CD14-positive monocyte (primary cell): Measurements from ENCODE around the gene COL24A1. TPM values are rescaled to one million over a fixed set of nuclear protein-coding genes. Genes with fewer than 3 reads are reported as not detected.
"Not testable (repeated sequence)": the region's sequence is repeated elsewhere in the genome, so short reads cannot be mapped to it uniquely, and the experiment has no call there.

Experiments
- DNase-seq, 3 donors: peaks; one replicate each; pipeline ENCODE4 v3.0.0-alpha.2; 2011 to 2022
- H2AFZ ChIP-seq: 2 replicates; pipeline ENCODE4 v1.6.0; 2012; ENCODE audit warnings: mild to moderate bottlenecking, low read depth, low read length, inconsistent platforms; ENCODE audit not compliant: insufficient read depth, poor library complexity, severe bottlenecking
- H3K27ac ChIP-seq, 2 donors: 1 replicate in 1 of 2; 2 replicates in 1 of 2; pipeline ENCODE4 v1.5.1; 2012 to 2013; ENCODE audit warnings: low read length in 2 of 2, control low read depth in 1 of 2, inconsistent platforms in 1 of 2, low read depth in 1 of 2, mild to moderate bottlenecking in 1 of 2
- H3K27me3 ChIP-seq, 2 donors: one replicate each; pipeline versions ENCODE4 v1.6.0 to v1.6.1; 2011 to 2013; ENCODE audit warnings: low read length in 2 of 2; ENCODE audit not compliant: control insufficient read depth in 2 of 2, insufficient read depth in 2 of 2
- H3K36me3 ChIP-seq, 2 donors: replicated peaks in 1 of 2; 1 replicate in 1 of 2; 2 replicates in 1 of 2; pipeline versions ENCODE4 v1.5.1 to v1.6.1; 2012 to 2013; ENCODE audit warnings: low read length in 2 of 2, control low read depth in 1 of 2, inconsistent platforms in 1 of 2, mild to moderate bottlenecking in 1 of 2; ENCODE audit not compliant: insufficient read depth in 2 of 2, control insufficient read depth in 1 of 2
- H3K4me1 ChIP-seq, 2 donors: 1 replicate in 1 of 2; 2 replicates in 1 of 2; pipeline versions ENCODE4 v1.5.1 to v1.6.1; 2012 to 2013; ENCODE audit warnings: low read length in 2 of 2, control low read depth in 1 of 2, inconsistent platforms in 1 of 2, mild to moderate bottlenecking in 1 of 2, moderate library complexity in 1 of 2; ENCODE audit not compliant: insufficient read depth in 2 of 2, control insufficient read depth in 1 of 2
- H3K4me2 ChIP-seq: replicated peaks from 2 replicates; pipeline ENCODE3; 2012; ENCODE audit warnings: low read length, moderate library complexity, mild to moderate bottlenecking; ENCODE audit not compliant: poor library complexity, severe bottlenecking; ENCODE audit errors: extremely low read depth
- H3K4me3 ChIP-seq, 3 experiments: fragments of 200-600 bp in 1 of 3; sonication (generic) in 1 of 3; replicated peaks in 1 of 3; 1 replicate in 2 of 3; 2 replicates in 1 of 3; pipeline ENCODE4 v1.5.1; 2011 to 2013; ENCODE audit warnings: low read length in 3 of 3, mild to moderate bottlenecking in 3 of 3, control low read depth in 2 of 3, low read depth in 2 of 3, inconsistent platforms in 1 of 3, moderate library complexity in 1 of 3
- H3K79me2 ChIP-seq: 2 replicates; pipeline ENCODE4 v1.6.0; 2012; ENCODE audit warnings: mild to moderate bottlenecking, control low read depth, inconsistent platforms, low read length, moderate library complexity; ENCODE audit not compliant: insufficient read depth
- H3K9ac ChIP-seq: 2 replicates; pipeline ENCODE4 v1.6.0; 2017; ENCODE audit warnings: low read length, mild to moderate bottlenecking; ENCODE audit not compliant: insufficient read depth, poor library complexity, severe bottlenecking
- H3K9me3 ChIP-seq, 2 donors: replicated peaks in 1 of 2; 1 replicate in 1 of 2; 2 replicates in 1 of 2; pipeline versions ENCODE4 v1.5.1 to v1.6.1; 2012 to 2013; ENCODE audit warnings: low read length in 2 of 2, control low read depth in 1 of 2; ENCODE audit not compliant: control insufficient read depth in 1 of 2, insufficient read depth in 1 of 2
- H4K20me1 ChIP-seq: 2 replicates; pipeline ENCODE4 v1.6.0; 2012; ENCODE audit warnings: mild to moderate bottlenecking, low read length, control low read depth, moderate library complexity; ENCODE audit not compliant: insufficient read depth
- H3K27ac Mint-ChIP-seq, 7 donors: one replicate each; pipeline ENCODE4 v1.8.0; 2020; ENCODE audit warnings: mild to moderate bottlenecking in 7 of 7, mixed read lengths in 7 of 7, moderate library complexity in 6 of 7, inconsistent platforms in 2 of 7
- H3K27me3 Mint-ChIP-seq, 3 donors: one replicate each; pipeline ENCODE4 v1.8.0; 2021 to 2022; ENCODE audit warnings: low read depth in 3 of 3, mild to moderate bottlenecking in 3 of 3, mixed read lengths in 3 of 3, moderate library complexity in 3 of 3, inconsistent platforms in 1 of 3
- H3K36me3 Mint-ChIP-seq, 2 donors: one replicate each; pipeline ENCODE4 v1.8.0; 2020; ENCODE audit warnings: mixed read lengths in 2 of 2, inconsistent platforms in 1 of 2, mild to moderate bottlenecking in 1 of 2
- H3K4me1 Mint-ChIP-seq: one replicate; pipeline ENCODE4 v1.8.0; 2020; ENCODE audit warnings: mild to moderate bottlenecking, mixed read lengths
- H3K4me3 Mint-ChIP-seq, 2 donors: one replicate each; pipeline ENCODE4 v1.8.0; 2020; ENCODE audit warnings: mild to moderate bottlenecking in 2 of 2, mixed read lengths in 2 of 2, moderate library complexity in 1 of 2
- H3K9me3 Mint-ChIP-seq, 7 donors: one replicate each; pipeline ENCODE4 v1.8.0; 2020 to 2022; ENCODE audit warnings: mixed read lengths in 7 of 7, mild to moderate bottlenecking in 6 of 7, moderate library complexity in 6 of 7, inconsistent platforms in 2 of 7
- CTCF ChIP-seq: fragments of 200-600 bp; IDR thresholded peaks from one replicate; pipeline ENCODE4 v1.8.0; 2022; ENCODE audit warnings: antibody characterized with exemption, mild to moderate bottlenecking
- WGBS: methylation state at CpG from one replicate; pipeline ENCODE4 v1.1.5; 2013; ENCODE audit warnings: missing lambda C conversion rate; ENCODE audit not compliant: insufficient coverage; 5-methylcytosine and 5-hydroxymethylcytosine counted together
- intact Hi-C, 2 donors: fragments of 100-400 bp; cut with micrococcal nuclease; formaldehyde crosslinking; loops; one replicate each; pipeline versions ENCODE4 v1.15.0 to v1.15.1; 2023
- polyA plus RNA-seq, 3 donors: library from polyadenylated mRNA; depleted of rRNA in 1 of 3; unstranded in 2 of 3; stranded (reverse) in 1 of 3; fragments of 300-500 nt in 2 of 3; fragments of >200 nt in 1 of 3; fragmentation: Illumina TruSeq in 2 of 3; gene quantifications; 1 replicate in 2 of 3; 2 replicates in 1 of 3; pipeline ENCODE4 v1.2.3, GENCODE V29; 2012 to 2021

Gene COL24A1
- polyA plus RNA-seq, 3 donors, result 0.05 to 0.13 TPM; not detected in 1

GRCh38 chr1:85718678-85719340, 437.8 kb downstream of the COL24A1 start:
- no peaks in the 10 kb centered on the region for H4K20me1 ChIP-seq
- no peaks in the 10 kb centered on the region for H3K36me3 Mint-ChIP-seq

DNA sequence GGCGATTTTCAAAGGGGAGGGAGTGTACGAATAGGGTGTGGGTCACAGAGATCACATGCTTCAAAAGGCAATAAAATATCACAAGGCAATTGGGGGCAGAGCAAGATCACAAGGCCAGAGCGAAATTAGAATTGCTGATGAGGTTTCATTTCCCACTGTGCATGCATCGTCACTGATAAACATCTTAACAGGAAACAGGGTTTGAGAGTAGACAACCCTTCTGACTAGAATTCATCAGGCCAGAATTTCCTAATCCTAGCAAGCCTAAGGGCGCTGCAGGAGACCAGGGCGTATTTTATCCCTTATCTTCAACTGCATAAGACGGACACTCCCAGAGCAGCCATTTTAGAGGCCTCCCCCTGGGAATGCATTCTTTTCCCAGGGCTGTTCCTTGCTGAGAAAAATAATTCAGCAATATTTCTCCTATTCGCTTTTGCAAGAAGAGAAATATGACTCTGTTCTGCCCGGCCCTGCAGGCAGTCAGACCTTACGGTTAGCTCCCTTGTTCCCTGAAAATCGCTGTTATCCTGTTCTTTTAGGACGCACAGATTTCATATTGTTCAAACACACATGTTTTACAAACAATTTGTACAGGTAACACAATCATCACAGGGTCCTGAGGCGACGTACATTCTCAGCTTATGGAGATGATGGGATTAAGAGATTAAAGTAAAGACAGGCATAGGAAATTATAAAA, 442.0 kb downstream of the COL24A1 start:
- H3K4me1 Mint-ChIP-seq, H2AFZ ChIP-seq, H3K4me3 ChIP-seq, H3K4me1 ChIP-seq, H3K27me3 Mint-ChIP-seq, H4K20me1 ChIP-seq, H3K36me3 ChIP-seq, H3K4me3 Mint-ChIP-seq, DNase-seq, H3K27ac ChIP-seq, H3K27ac Mint-ChIP-seq, H3K79me2 ChIP-seq, H3K36me3 Mint-ChIP-seq, H3K4me2 ChIP-seq, H3K27me3 ChIP-seq, intact Hi-C loops, H3K9ac ChIP-seq: not testable (repeated sequence)
- peaks cover 4 to 30% (median 19%) of the 10 kb centered on the region in 7 donors for H3K9me3 Mint-ChIP-seq
- 75% methylated on average over 5 of the region's 14 CpGs for WGBS
- peaks cover 20 to 22% of the 10 kb centered on the region in 2 donors for H3K9me3 ChIP-seq

More at GRCh38 chr1:85718678-85719340, 437.8 kb downstream of the COL24A1 start:
- Histone ChIP-seq H3K4me1 (no peaks in the 10 kb centered on the region), H2AFZ (no peak overlapping the region), H3K9ac (no peak overlapping the region), H3K4me3 (no peak overlapping the region), H3K9me3 (peaks cover 16% of the 10 kb centered on the region in 2 donors), H3K79me2 (no peaks in the 10 kb centered on the region), H3K4me2 (no peak overlapping the region), H3K36me3 (no peaks in the 10 kb centered on the region), H3K27ac (no peak overlapping the region), H3K27me3 (no peaks in the 10 kb centered on the region)
- DNase-seq, result no peak
- Mint-ChIP-seq H3K27me3 (peaks cover 0 to 1% (median 0%) of the 10 kb centered on the region in 3 donors), H3K27ac (no peak overlapping the region), H3K9me3 (peaks cover 9 to 31% (median 23%) of the 10 kb centered on the region in 7 donors), H3K4me1 (no peaks in the 10 kb centered on the region), H3K4me3 (no peak overlapping the region)
- WGBS, result 100% methylated on average over 2 of the region's 7 CpGs
- TF ChIP-seq CTCF, result no peak
- intact Hi-C loops, result no loop called here
